DND-41 (cell line): ENCODE measurements around the gene TTC28.
A peak's percentile ranks its signal among the peaks of the same experiment; 100 is the strongest.

Experiments used
- ATAC-seq: fragments of 200-7000 bp; cut with Tn5 transposase; 3 replicates; pipeline ENCODE4 v1.9.1; 2021; ENCODE audit warnings: low read depth; ENCODE audit not compliant: insufficient read depth
- DNase-seq: peaks from one replicate; pipeline ENCODE4 v3.0.0-alpha.2; 2020
- H2AFZ ChIP-seq: 2 replicates; pipeline ENCODE4 v1.6.0; 2012; ENCODE audit warnings: low read depth, low read length
- H3K27ac ChIP-seq: 2 replicates; pipeline ENCODE4 v1.5.1; 2012; ENCODE audit warnings: low read length, inconsistent platforms
- H3K27me3 ChIP-seq: fragments of 200-600 bp; sonication (generic); 2 replicates; pipeline ENCODE4 v1.6.0; 2012; ENCODE audit warnings: low read length, mild to moderate bottlenecking, inconsistent platforms; ENCODE audit not compliant: insufficient read depth, poor library complexity
- H3K36me3 ChIP-seq: 2 replicates; pipeline ENCODE4 v1.5.1; 2012; ENCODE audit warnings: low read length, inconsistent platforms; ENCODE audit not compliant: insufficient read depth
- H3K4me1 ChIP-seq: 2 replicates; pipeline ENCODE4 v1.5.1; 2012; ENCODE audit warnings: mild to moderate bottlenecking, low read length; ENCODE audit not compliant: insufficient read depth
- H3K4me2 ChIP-seq: 2 replicates; pipeline ENCODE4 v1.6.0; 2012; ENCODE audit warnings: mild to moderate bottlenecking, moderate library complexity, low read length, inconsistent platforms; ENCODE audit not compliant: insufficient read depth
- H3K4me3 ChIP-seq, 2 experiments: fragments of 200-600 bp in 1 of 2; shearing (Covaris generic) in 1 of 2; 2 replicates each; pipeline ENCODE4 v1.5.1; 2012 to 2016; ENCODE audit warnings: inconsistent platforms in 2 of 2, low read length in 2 of 2, mild to moderate bottlenecking in 2 of 2, low read depth in 1 of 2, moderate library complexity in 1 of 2
- H3K79me2 ChIP-seq: 2 replicates; pipeline ENCODE4 v1.6.0; 2012; ENCODE audit warnings: low read length, inconsistent platforms; ENCODE audit not compliant: insufficient read depth
- H3K9ac ChIP-seq: 2 replicates; pipeline ENCODE4 v1.6.0; 2012; ENCODE audit warnings: low read depth, mild to moderate bottlenecking, inconsistent platforms, low read length, moderate library complexity
- H3K9me3 ChIP-seq: 2 replicates; pipeline ENCODE4 v1.5.1; 2012; ENCODE audit warnings: low read length, moderate library complexity, mild to moderate bottlenecking, inconsistent platforms; ENCODE audit not compliant: insufficient read depth, severe bottlenecking
- H4K20me1 ChIP-seq: 2 replicates; pipeline ENCODE4 v1.6.0; 2012; ENCODE audit warnings: low read length; ENCODE audit not compliant: insufficient read depth
- CTCF ChIP-seq: IDR thresholded peaks from 2 replicates; pipeline ENCODE4 v1.5.1; 2012; ENCODE audit warnings: borderline replicate concordance, low read length, moderate library complexity, mild to moderate bottlenecking; ENCODE audit not compliant: poor library complexity, severe bottlenecking; ENCODE audit errors: extremely low read depth
- EZH2 ChIP-seq: IDR thresholded peaks from 3 replicates; pipeline ENCODE4 v1.6.1; 2012; ENCODE audit warnings: borderline replicate concordance, low read depth, mild to moderate bottlenecking, moderate library complexity, low read length, inconsistent platforms; ENCODE audit not compliant: severe bottlenecking

The TTC28 gene

GRCh38 chr22:27992294-27993165 lies 687.1 kb downstream of the TTC28 start:
- no peak overlapping the region for H3K4me3 ChIP-seq
- H3K4me2 ChIP-seq, result no peak overlapping the region
- H3K9me3 ChIP-seq, result no peaks in the 10 kb centered on the region
- DNase-seq, result no peak
- TF ChIP-seq CTCF (no peak), EZH2 (no peak)
- peaks cover 89% of the 10 kb centered on the region for H3K36me3 ChIP-seq
- no peak for ATAC-seq
- H3K27me3 ChIP-seq, result no peaks in the 10 kb centered on the region
- H3K27ac ChIP-seq, result no peak overlapping the region
- no peak overlapping the region for H3K9ac ChIP-seq
- peaks cover 17% of the 10 kb centered on the region for H3K4me1 ChIP-seq
- H4K20me1 ChIP-seq, result peaks cover 3% of the 10 kb centered on the region; the same call in 1 of the 2 replicates
- H3K79me2 ChIP-seq, result no peaks in the 10 kb centered on the region
- H2AFZ ChIP-seq, result no peak overlapping the region

GRCh38 chr22:27991586-27992293 lies 687.9 kb downstream of the TTC28 start:
- Histone ChIP-seq H3K27ac (no peak overlapping the region), H2AFZ (no peak overlapping the region), H3K9ac (no peak overlapping the region), H3K4me1 (peaks cover 23% of the 10 kb centered on the region), H3K27me3 (no peaks in the 10 kb centered on the region), H3K4me2 (no peak overlapping the region), H3K36me3 (peaks cover 86% of the 10 kb centered on the region), H3K79me2 (no peaks in the 10 kb centered on the region), H3K9me3 (no peaks in the 10 kb centered on the region), H4K20me1 (peaks cover 3% of the 10 kb centered on the region; the same call in 1 of the 2 replicates), H3K4me3 (no peak overlapping the region)
- DNase-seq (peak; percentile 3), ATAC-seq (no peak)
- no peak for TF ChIP-seq CTCF
- no peak for TF ChIP-seq EZH2

GRCh38 chr22:27990879-27991278 lies 688.8 kb downstream of the TTC28 start:
- DNase-seq (peak; percentile 4), ATAC-seq (no peak)
- no peaks in the 10 kb centered on the region for H3K9me3 ChIP-seq
- H3K4me2 ChIP-seq, result no peak overlapping the region
- H3K9ac ChIP-seq, result no peak overlapping the region
- peaks cover 86% of the 10 kb centered on the region for H3K36me3 ChIP-seq
- TF ChIP-seq CTCF (peak; percentile 53), EZH2 (no peak)
- no peaks in the 10 kb centered on the region for H3K79me2 ChIP-seq
- H3K27ac ChIP-seq, result no peak overlapping the region
- H3K27me3 ChIP-seq, result no peaks in the 10 kb centered on the region
- H3K4me3 ChIP-seq, result no peak overlapping the region
- H3K4me1 ChIP-seq, result peaks cover 23% of the 10 kb centered on the region
- H4K20me1 ChIP-seq, result peaks cover 4% of the 10 kb centered on the region
- no peak overlapping the region for H2AFZ ChIP-seq
